ENCODE measurements around the gene GNG12.
A peak's percentile ranks its signal among the peaks of the same experiment; 100 is the strongest.

Gene GNG12

DNA sequence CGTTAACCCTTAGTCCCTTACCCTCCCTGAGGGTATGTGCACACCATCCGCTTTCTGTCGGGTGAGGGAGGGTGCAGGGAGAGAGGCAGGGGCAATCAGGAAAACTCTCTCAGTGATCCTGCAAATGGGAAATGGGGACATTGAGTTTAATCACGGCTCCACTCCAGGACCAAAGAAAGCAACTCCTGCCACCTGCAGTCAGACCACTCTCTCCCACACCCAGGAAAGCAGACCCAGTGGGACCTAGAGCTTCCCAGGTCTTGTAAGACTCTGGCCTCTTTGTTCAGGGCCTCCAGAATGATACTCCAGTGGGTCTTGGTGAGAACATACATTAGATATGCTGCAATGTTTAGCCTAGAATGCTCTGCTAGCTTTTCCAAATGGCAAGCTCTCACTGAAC lies 71.5 kb downstream of the GNG12 start:
- no peak for DNase-seq (ENCODE audit: low read depth)
- Histone ChIP-seq H3K4me1 (ENCODE audit: control insufficient read depth, insufficient read depth, low read length) (peaks cover 47% of the 10 kb centered on the region), H3K27me3 (replicated peaks; ENCODE audit: control insufficient read depth, insufficient read depth, low read length) (no peaks in the 10 kb centered on the region), H3K9me3 (ENCODE audit: control insufficient read depth, low read length) (no peaks in the 10 kb centered on the region), H3K4me3 (ENCODE audit: low read length) (no peak overlapping the region), H3K36me3 (ENCODE audit: control insufficient read depth, insufficient read depth, low read length, severe bottlenecking) (peaks cover 1% of the 10 kb centered on the region), H3K9ac (ENCODE audit: low read length) (peak overlapping the region; percentile 51)

GRCh38 chr1:67761091-67761490 lies 72.2 kb downstream of the GNG12 start:
- H3K27me3 ChIP-seq (replicated peaks; ENCODE audit: control insufficient read depth, insufficient read depth, low read length) = no peaks in the 10 kb centered on the region
- no peaks in the 10 kb centered on the region for H3K9me3 ChIP-seq (ENCODE audit: control insufficient read depth, low read length)
- H3K9ac ChIP-seq (ENCODE audit: low read length) = peak overlapping the region; percentile 51
- no peak for DNase-seq (ENCODE audit: low read depth)
- H3K36me3 ChIP-seq (ENCODE audit: control insufficient read depth, insufficient read depth, low read length, severe bottlenecking) = peaks cover 5% of the 10 kb centered on the region
- peaks cover 42% of the 10 kb centered on the region for H3K4me1 ChIP-seq (ENCODE audit: control insufficient read depth, insufficient read depth, low read length)
- no peak overlapping the region for H3K4me3 ChIP-seq (ENCODE audit: low read length)

- peaks cover 5% of the 10 kb centered on the region for H3K36me3 ChIP-seq (ENCODE audit: control insufficient read depth, insufficient read depth, low read length, severe bottlenecking)
- peak overlapping the region; percentile 4 for H3K4me3 ChIP-seq (ENCODE audit: low read length)
- no peaks in the 10 kb centered on the region for H3K27me3 ChIP-seq (replicated peaks; ENCODE audit: control insufficient read depth, insufficient read depth, low read length)
- H3K9me3 ChIP-seq (ENCODE audit: control insufficient read depth, low read length) = no peaks in the 10 kb centered on the region
- peaks cover 35% of the 10 kb centered on the region for H3K4me1 ChIP-seq (ENCODE audit: control insufficient read depth, insufficient read depth, low read length)
- peak overlapping the region; percentile 51 for H3K9ac ChIP-seq (ENCODE audit: low read length)
- DNase-seq (ENCODE audit: low read depth) = peak; percentile 89
Observed at GRCh38 chr1:67760030-67760821, 73.0 kb downstream of the GNG12 start.

GRCh38 chr1:67759692-67760029 lies 73.6 kb downstream of the GNG12 start:
- Histone ChIP-seq H3K4me3 (ENCODE audit: low read length) (peak overlapping the region; percentile 4), H3K4me1 (ENCODE audit: control insufficient read depth, insufficient read depth, low read length) (peaks cover 35% of the 10 kb centered on the region), H3K9me3 (ENCODE audit: control insufficient read depth, low read length) (no peaks in the 10 kb centered on the region), H3K36me3 (ENCODE audit: control insufficient read depth, insufficient read depth, low read length, severe bottlenecking) (peaks cover 5% of the 10 kb centered on the region), H3K9ac (ENCODE audit: low read length) (peak overlapping the region; percentile 51), H3K27me3 (replicated peaks; ENCODE audit: control insufficient read depth, insufficient read depth, low read length) (no peaks in the 10 kb centered on the region)
- peak; percentile 44 for DNase-seq (ENCODE audit: low read depth)

DNA sequence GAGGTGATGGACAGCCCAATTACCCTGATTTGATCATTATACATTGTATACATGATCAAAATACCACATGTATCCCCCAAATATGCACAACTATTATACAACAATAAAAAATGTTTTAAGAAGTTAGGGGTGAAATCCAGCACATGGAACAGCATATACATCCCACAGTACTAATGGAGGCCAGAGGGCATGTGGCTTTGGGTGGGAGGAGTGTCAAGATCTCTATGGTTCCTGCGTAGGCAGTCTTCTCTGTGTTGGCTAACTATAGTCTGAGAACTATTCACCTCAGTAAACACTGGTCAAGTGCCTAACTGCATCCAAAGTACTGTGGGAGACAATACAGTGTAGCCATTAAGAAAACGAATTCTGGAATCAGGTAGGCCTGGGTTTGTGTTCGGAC lies 74.2 kb downstream of the GNG12 start:
- DNase-seq (ENCODE audit: low read depth) = no peak
- peak overlapping the region; percentile 51 for H3K9ac ChIP-seq (ENCODE audit: low read length)
- no peaks in the 10 kb centered on the region for H3K27me3 ChIP-seq (replicated peaks; ENCODE audit: control insufficient read depth, insufficient read depth, low read length)
- peaks cover 5% of the 10 kb centered on the region for H3K36me3 ChIP-seq (ENCODE audit: control insufficient read depth, insufficient read depth, low read length, severe bottlenecking)
- H3K4me1 ChIP-seq (ENCODE audit: control insufficient read depth, insufficient read depth, low read length) = peaks cover 35% of the 10 kb centered on the region
- no peaks in the 10 kb centered on the region for H3K9me3 ChIP-seq (ENCODE audit: control insufficient read depth, low read length)
- no peak overlapping the region for H3K4me3 ChIP-seq (ENCODE audit: low read length)

- H3K9ac ChIP-seq (ENCODE audit: low read length) = no peak overlapping the region
- H3K27me3 ChIP-seq (replicated peaks; ENCODE audit: control insufficient read depth, insufficient read depth, low read length) = no peaks in the 10 kb centered on the region
- H3K36me3 ChIP-seq (ENCODE audit: control insufficient read depth, insufficient read depth, low read length, severe bottlenecking) = peaks cover 5% of the 10 kb centered on the region
- no peak for DNase-seq (ENCODE audit: low read depth)
- H3K9me3 ChIP-seq (ENCODE audit: control insufficient read depth, low read length) = no peaks in the 10 kb centered on the region
- no peak overlapping the region for H3K4me3 ChIP-seq (ENCODE audit: low read length)
- peaks cover 56% of the 10 kb centered on the region for H3K4me1 ChIP-seq (ENCODE audit: control insufficient read depth, insufficient read depth, low read length)
Observed at GRCh38 chr1:67755619-67756018, 77.6 kb downstream of the GNG12 start.

- Histone ChIP-seq H3K4me3 (ENCODE audit: low read length) (no peak overlapping the region), H3K9me3 (ENCODE audit: control insufficient read depth, low read length) (no peaks in the 10 kb centered on the region), H3K36me3 (ENCODE audit: control insufficient read depth, insufficient read depth, low read length, severe bottlenecking) (peaks cover 5% of the 10 kb centered on the region), H3K27me3 (replicated peaks; ENCODE audit: control insufficient read depth, insufficient read depth, low read length) (no peaks in the 10 kb centered on the region), H3K4me1 (ENCODE audit: control insufficient read depth, insufficient read depth, low read length) (peaks cover 56% of the 10 kb centered on the region), H3K9ac (ENCODE audit: low read length) (no peak overlapping the region)
- DNase-seq (ENCODE audit: low read depth) = no peak
Observed at GRCh38 chr1:67755160-67755559, 78.1 kb downstream of the GNG12 start.

DNA sequence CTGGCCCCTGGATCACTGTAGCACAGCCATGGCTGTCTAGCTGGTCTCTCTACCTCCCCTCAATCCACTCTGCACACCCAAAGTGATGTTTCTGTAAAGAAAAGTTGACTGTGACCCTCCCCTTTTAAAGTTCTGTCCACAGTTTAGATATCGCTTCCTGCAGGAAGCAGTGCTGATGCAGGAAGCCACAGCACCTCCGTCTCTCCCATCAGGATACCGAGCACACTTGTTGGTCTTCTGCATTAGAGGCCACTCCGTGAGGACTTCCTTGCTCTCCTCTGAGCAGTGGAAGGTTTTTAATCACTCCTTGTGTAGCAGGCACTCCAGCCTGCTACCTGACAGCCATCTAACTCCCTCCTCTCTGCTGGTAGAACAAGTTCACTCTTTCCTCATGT lies 78.7 kb downstream of the GNG12 start:
- H3K4me1 ChIP-seq (ENCODE audit: control insufficient read depth, insufficient read depth, low read length) = peaks cover 56% of the 10 kb centered on the region
- no peaks in the 10 kb centered on the region for H3K9me3 ChIP-seq (ENCODE audit: control insufficient read depth, low read length)
- H3K36me3 ChIP-seq (ENCODE audit: control insufficient read depth, insufficient read depth, low read length, severe bottlenecking) = peaks cover 5% of the 10 kb centered on the region
- no peak overlapping the region for H3K4me3 ChIP-seq (ENCODE audit: low read length)
- no peak for DNase-seq (ENCODE audit: low read depth)
- no peak overlapping the region for H3K9ac ChIP-seq (ENCODE audit: low read length)
- no peaks in the 10 kb centered on the region for H3K27me3 ChIP-seq (replicated peaks; ENCODE audit: control insufficient read depth, insufficient read depth, low read length)

DNA sequence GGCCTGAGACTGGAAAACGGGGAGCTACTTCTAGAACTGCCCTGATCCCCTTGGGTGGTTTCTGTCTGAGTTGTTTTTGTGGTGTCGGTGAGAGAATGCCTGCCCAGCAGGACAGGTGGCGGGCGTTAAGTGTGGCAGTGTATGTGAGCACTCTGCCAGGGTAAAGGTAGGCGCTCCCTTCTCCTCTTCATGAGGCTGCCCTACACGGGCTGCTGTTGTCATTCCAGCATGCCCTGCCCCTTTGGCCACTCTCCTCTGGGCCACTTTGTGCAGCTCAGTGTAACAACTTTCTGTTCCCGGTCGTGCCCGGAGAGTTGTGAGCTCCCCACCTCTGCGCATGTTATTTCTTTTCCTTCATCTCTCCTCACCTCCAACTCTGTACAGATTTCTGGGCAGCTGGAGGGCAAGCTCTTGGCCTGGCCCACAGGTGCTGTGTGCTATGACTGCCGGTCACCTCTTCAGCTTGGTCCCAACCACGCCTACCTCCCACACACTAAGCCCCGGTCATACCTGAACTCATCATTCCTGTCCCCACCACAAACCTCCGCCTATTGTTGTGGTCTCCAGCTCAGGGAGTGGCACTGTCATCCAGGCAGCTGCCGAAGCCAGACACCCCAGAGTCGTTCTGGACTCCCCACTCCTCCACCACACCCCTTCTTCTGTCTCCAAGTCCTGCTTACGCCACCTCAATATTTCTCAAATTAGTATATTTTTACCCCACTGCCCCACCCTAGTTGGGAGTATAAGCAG lies 79.3 kb downstream of the GNG12 start:
- Histone ChIP-seq H3K9me3 (ENCODE audit: control insufficient read depth, low read length) (no peaks in the 10 kb centered on the region), H3K36me3 (ENCODE audit: control insufficient read depth, insufficient read depth, low read length, severe bottlenecking) (peaks cover 5% of the 10 kb centered on the region), H3K9ac (ENCODE audit: low read length) (no peak overlapping the region), H3K4me1 (ENCODE audit: control insufficient read depth, insufficient read depth, low read length) (peaks cover 56% of the 10 kb centered on the region), H3K4me3 (ENCODE audit: low read length) (no peak overlapping the region), H3K27me3 (replicated peaks; ENCODE audit: control insufficient read depth, insufficient read depth, low read length) (no peaks in the 10 kb centered on the region)
- DNase-seq (ENCODE audit: low read depth) = no peak

- H3K4me1 ChIP-seq (ENCODE audit: control insufficient read depth, insufficient read depth, low read length) = peaks cover 64% of the 10 kb centered on the region
Observed at GRCh38 chr1:67752306-67752705, 81.0 kb downstream of the GNG12 start.

GRCh38 chr1:67750691-67751054 lies 82.6 kb downstream of the GNG12 start:
- Histone ChIP-seq H3K4me1 (ENCODE audit: control insufficient read depth, insufficient read depth, low read length) (peaks cover 79% of the 10 kb centered on the region), H3K27me3 (replicated peaks; ENCODE audit: control insufficient read depth, insufficient read depth, low read length) (no peaks in the 10 kb centered on the region), H3K9ac (ENCODE audit: low read length) (peak overlapping the region; percentile 77), H3K9me3 (ENCODE audit: control insufficient read depth, low read length) (no peaks in the 10 kb centered on the region), H3K4me3 (ENCODE audit: low read length) (no peak overlapping the region), H3K36me3 (ENCODE audit: control insufficient read depth, insufficient read depth, low read length, severe bottlenecking) (no peaks in the 10 kb centered on the region)
- DNase-seq (ENCODE audit: low read depth) = no peak

More at GRCh38 chr1:67752306-67752705, 81.0 kb downstream of the GNG12 start:
- no peaks in the 10 kb centered on the region for H3K27me3 ChIP-seq (replicated peaks; ENCODE audit: control insufficient read depth, insufficient read depth, low read length)
- no peaks in the 10 kb centered on the region for H3K9me3 ChIP-seq (ENCODE audit: control insufficient read depth, low read length)
- no peak overlapping the region for H3K9ac ChIP-seq (ENCODE audit: low read length)
- no peak for DNase-seq (ENCODE audit: low read depth)
- peaks cover 5% of the 10 kb centered on the region for H3K36me3 ChIP-seq (ENCODE audit: control insufficient read depth, insufficient read depth, low read length, severe bottlenecking)
- no peak overlapping the region for H3K4me3 ChIP-seq (ENCODE audit: low read length)
